HL-60/S4 treated with retinoic acid at 250 ng/mL for 4 days and 3 days (cell line): ENCODE measurements around the gene DBET.
"Not testable (repeated sequence)": the region's sequence is repeated elsewhere in the genome, so short reads cannot be mapped to it uniquely, and the experiment has no call there.

Source experiments
- in situ Hi-C: fragments of 300-500 bp; cut with MboI; formaldehyde crosslinking; loops from 2 replicates; pipeline ENCODE4 v1.7.0; 2022; ENCODE audit warnings: low sequenced_read_pairs

The DBET gene

DNA sequence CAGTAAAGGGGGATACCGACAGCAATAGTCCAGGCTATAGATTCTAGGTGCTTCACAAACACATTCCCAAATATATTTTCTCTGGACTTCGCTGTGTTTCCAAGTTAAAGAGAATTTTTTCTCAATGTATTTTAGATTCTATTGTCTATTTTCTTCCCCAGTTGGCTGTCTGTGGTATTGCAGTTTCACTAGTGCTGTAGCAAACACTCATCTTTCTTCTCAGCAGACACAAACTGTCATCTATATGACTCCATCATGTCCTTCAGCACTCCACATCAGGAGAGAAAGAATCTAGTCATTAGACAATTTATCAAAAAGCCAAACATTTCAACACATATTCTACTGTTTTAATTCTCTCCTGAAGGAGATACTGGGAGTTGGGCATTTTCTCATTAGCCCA, at the start of gene DBET:
Gene DBET (plus strand): TSS at position 161 of the 400 bp plus-strand sequence.
- in situ Hi-C loops = not testable (repeated sequence)

GRCh38 chr4:190014771-190015537, 49.3 kb upstream of the DBET start:
- in situ Hi-C loops = no loop called here

GRCh38 chr4:190015538-190016368, 48.5 kb upstream of the DBET start:
- in situ Hi-C loops = no loop called here

- in situ Hi-C loops = no loop called here
Observed at GRCh38 chr4:190016369-190017289, 47.7 kb upstream of the DBET start.

DNA sequence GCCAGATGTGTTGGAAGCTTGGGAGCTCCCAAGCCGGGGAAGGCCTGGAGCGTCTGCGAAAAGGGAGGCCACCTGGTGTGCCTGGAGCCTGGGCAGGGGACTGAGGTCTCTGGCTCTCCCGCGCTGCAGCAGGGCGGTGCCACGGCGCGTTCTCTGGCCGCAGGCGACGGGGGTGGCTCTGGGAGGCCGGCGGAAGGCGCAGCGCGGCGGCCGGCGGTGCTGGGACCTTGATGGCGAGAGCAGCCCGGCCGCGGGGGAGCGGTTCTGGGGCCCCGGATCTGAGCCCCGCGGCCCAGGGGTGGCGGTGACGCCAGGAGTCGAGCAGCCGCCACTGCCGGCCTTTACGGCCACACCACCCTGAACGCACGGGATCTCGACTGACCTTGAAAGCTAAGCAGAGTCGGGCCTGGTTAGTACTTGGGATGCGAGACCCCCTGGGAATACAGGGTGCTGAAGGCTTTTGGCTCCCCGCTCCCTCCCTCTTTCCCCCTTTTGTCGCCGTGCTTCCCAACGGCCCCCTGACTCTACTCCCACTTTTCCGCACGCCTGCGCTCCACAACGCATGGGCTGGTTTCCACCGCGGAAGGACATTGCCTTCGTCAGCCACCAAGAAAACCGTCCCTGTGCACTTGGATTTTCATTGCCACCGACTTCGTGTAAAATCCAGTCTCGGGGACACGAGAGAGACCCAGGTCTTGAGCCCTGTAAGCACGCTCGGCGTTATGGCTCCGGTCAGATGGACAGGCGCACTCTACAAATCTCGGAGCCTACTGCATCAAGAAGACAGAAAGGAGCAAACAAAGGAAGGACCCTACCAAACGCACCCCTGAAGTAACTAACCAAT, 46.7 kb upstream of the DBET start:
- in situ Hi-C loops = no loop called here

GRCh38 chr4:190018201-190018920, 45.9 kb upstream of the DBET start:
- in situ Hi-C loops = no loop called here

- in situ Hi-C loops = no loop called here
Observed at GRCh38 chr4:190019023-190019858, 45.1 kb upstream of the DBET start.

GRCh38 chr4:190019859-190020463, 44.3 kb upstream of the DBET start:
- in situ Hi-C loops = not testable (repeated sequence)

- in situ Hi-C loops = no loop called here
Observed at GRCh38 chr4:190020790-190021717, 43.2 kb upstream of the DBET start.

DNA sequence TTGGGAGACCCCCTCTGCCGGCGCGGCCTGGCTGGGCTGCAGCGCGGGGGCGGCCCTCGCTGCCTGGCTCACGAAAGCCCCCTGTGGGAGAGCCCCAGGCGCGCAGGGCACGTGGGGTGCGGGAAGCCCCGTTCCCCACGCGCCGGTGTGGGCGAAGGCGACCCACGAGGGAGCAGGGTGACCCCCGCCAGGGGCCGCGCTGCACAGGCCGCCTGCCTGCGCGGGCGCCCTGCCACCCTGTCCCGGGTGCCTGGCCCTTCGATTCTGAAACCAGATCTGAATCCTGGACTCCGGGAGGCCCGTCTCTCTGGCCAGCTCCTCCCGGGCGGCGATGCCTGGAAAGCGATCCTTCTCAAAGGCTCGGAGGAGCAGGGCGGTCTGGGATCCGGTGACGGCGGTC, 42.3 kb upstream of the DBET start:
- in situ Hi-C loops = not testable (repeated sequence)

DNA sequence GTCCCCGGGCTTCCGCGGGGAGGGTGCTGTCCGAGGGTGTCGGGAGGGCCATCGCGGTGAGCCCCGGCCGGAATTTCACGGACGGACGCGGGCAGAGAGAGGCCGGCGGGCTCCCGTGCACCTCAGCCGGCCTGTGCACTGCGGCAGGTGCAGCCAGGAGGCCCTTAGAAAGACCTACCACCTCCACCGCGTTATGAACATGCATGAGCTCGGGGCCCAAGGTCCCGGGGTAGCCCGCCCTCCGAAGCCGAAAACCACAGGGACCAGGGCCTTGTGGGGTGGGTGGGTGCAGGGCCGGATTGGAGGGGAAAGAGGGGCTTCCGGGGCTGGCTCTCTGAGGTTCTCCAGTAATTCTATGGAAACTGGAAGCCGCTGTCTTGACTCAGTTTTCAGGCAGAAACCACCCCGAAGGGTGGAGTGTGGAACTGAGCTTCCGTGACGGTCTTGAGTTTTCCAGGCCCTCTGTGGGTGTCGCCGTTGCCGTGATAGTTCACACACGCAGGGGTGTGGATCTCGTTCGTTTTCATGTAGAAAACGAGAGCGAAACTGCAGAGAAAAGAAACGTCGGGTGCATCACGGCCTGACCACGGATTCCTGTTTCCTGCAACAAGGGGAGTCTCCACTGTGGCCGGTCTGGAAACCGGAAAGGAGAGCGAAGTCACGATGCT, 41.6 kb upstream of the DBET start:
- in situ Hi-C loops = not testable (repeated sequence)

- in situ Hi-C loops = not testable (repeated sequence)
Observed at GRCh38 chr4:190027156-190027555, 37.1 kb upstream of the DBET start, which contains the start of gene FRG2. TSS of gene FRG2 (minus strand) at chr4:190027256. CDS start at chr4:190027204, 52 bp downstream.

DNA sequence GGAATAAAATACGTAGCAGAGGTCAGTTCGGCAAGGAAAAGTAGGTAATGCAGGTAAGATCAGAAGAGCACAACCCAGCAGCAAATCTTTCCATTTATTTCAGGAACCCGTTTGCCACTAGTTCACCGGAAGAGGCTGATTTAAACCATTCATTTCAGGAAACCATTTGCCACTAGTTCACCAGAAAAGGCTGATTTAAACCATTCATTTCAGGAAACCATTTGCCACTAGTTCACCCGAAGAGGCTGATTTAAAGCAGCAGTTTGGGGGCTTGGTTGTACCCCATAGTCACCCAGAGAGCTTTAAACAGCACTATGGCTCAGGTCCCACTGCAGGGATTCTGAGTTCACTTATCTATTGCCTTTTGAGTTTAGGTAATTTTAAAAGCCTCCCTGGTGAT, 33.0 kb upstream of the DBET start:
- in situ Hi-C loops = not testable (repeated sequence)

DNA sequence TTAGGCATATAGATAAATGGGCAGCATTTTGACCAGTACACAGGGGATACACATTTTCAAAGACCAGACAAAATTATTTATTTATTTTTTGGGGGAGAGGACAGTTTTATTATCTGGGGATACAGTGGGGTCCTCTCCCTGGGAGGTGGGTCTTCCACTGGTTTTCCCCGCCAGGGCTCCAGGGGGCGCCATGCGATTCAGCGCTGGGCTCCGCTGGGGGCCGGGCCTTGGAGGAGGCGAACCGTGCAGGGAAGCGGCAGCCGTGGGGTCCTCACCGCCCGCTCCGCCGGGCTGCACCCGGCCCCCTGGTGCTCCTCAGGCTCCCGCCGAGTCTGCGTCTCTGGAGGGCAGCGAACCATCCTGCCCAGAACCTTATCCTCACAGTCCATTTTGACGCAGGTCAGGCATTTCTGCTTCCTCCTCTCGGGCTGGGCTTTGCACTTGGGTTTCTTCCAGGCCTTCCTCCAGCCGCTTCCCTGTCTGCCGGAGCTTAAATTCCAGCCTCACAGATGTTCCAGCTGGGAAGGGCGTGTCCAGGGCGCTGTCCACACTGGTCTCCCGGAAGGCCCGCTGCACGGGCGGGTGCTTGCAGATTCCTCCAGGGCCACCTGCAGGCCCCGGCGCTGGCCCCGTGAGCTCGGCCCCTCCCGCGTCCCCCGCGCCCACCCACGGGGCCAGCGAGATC, 26.5 kb upstream of the DBET start:
- in situ Hi-C loops = not testable (repeated sequence)

GRCh38 chr4:190040873-190041272, 23.4 kb upstream of the DBET start:
- in situ Hi-C loops = not testable (repeated sequence)

DNA sequence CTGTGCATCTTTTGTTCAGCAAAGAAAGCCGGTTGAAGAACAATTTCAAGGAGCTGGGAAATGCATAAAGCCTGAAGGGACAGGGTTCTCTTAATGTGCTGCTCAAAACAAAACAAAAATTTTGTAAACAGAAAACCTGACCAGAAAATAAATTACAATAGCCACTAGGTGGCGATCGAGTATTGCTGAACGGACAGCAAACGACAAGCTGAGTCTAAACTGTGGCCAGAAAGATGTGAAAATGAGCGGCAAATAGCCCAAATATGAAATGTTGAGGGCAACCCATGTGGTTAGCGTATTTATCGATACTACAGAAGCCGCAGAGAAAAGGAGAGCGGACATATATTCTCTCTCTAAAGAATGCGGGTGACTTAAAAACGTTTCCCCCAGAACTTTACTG, 16.7 kb upstream of the DBET start:
- in situ Hi-C loops = not testable (repeated sequence)
